H1 (cell line): Measurements from ENCODE around the gene CABLES2. TPM values are rescaled to one million over a fixed set of nuclear protein-coding genes. Genes with fewer than 3 reads are reported as not detected.

ENCODE experiments used
- CTCF ChIA-PET: fragments of 300-600 bp; sonication (Branson Sonifier 250); formaldehyde crosslinking; loops from one replicate; lab custom pipeline; 2021; ENCODE audit not compliant: partially characterized antibody; lab: Charles Lee
- POLR2A ChIA-PET: fragments of 300-600 bp; sonication (Branson Sonifier 250); formaldehyde crosslinking; loops from one replicate; lab custom pipeline; 2021; ENCODE audit warnings: inconsistent platforms; ENCODE audit not compliant: partially characterized antibody; lab: Charles Lee
- DNase-seq, 2 experiments: peaks; one replicate each; pipeline versions ENCODE4 v3.0.0 to v3.0.0-alpha.2; 2010 to 2022; ENCODE audit warnings: low spot score in 2 of 2, low read depth in 1 of 2, mixed read lengths in 1 of 2
- FAIRE-seq: peaks from 2 replicates; lab custom pipeline; 2011; peaks lifted over from hg19 to GRCh38; lab: Jason Lieb, UNC
- H2AFZ ChIP-seq: 2 replicates; pipeline ENCODE4 v1.8.1; 2012; ENCODE audit warnings: low read length, inconsistent platforms
- H2AK5ac ChIP-seq: 2 replicates; pipeline ENCODE4 v1.6.1; 2013; ENCODE audit warnings: low read depth, low read length
- H2BK120ac ChIP-seq: replicated peaks from 2 replicates; pipeline ENCODE3; 2013; ENCODE audit warnings: low read depth, low read length, inconsistent platforms
- H2BK12ac ChIP-seq: 2 replicates; pipeline ENCODE4 v1.6.1; 2013; ENCODE audit warnings: low read depth, low read length
- H2BK15ac ChIP-seq: 2 replicates; pipeline ENCODE4 v1.6.1; 2013; ENCODE audit warnings: low read length
- H2BK20ac ChIP-seq: 2 replicates; pipeline ENCODE4 v1.6.1; 2013; ENCODE audit warnings: low read length
- H2BK5ac ChIP-seq: 2 replicates; pipeline ENCODE4 v1.6.1; 2013; ENCODE audit warnings: low read depth, low read length
- H3K14ac ChIP-seq: 2 replicates; pipeline ENCODE4 v1.6.1; 2013; ENCODE audit warnings: inconsistent platforms; ENCODE audit not compliant: insufficient read length
- H3K18ac ChIP-seq: 2 replicates; pipeline ENCODE4 v1.6.1; 2013; ENCODE audit warnings: low read length; ENCODE audit errors: extremely low read depth
- H3K23ac ChIP-seq: 2 replicates; pipeline ENCODE4 v1.6.1; 2013; ENCODE audit warnings: inconsistent platforms; ENCODE audit not compliant: insufficient read length
- H3K23me2 ChIP-seq: 2 replicates; pipeline ENCODE4 v1.6.1; 2013; ENCODE audit warnings: low read depth, low read length
- H3K27ac ChIP-seq: 2 replicates; pipeline ENCODE4 v1.6.1; 2011; ENCODE audit warnings: low read depth, low read length, inconsistent platforms
- H3K27me3 ChIP-seq, 4 experiments: replicated peaks in 1 of 4; 1 replicate in 1 of 4; 2 replicates in 3 of 4; pipeline versions ENCODE4 v1.6.1 to v1.8.1; 2011 to 2013; ENCODE audit warnings: low read length in 3 of 4, mild to moderate bottlenecking in 3 of 4, inconsistent platforms in 2 of 4, mixed read lengths in 2 of 4, moderate library complexity in 1 of 4; ENCODE audit not compliant: control insufficient read depth in 3 of 4, insufficient read depth in 3 of 4; ENCODE audit errors: extremely low read depth in 1 of 4
- H3K36me3 ChIP-seq, 4 experiments: 2 replicates each; pipeline versions ENCODE4 v1.6.1 to v1.8.1; 2011 to 2013; ENCODE audit warnings: mild to moderate bottlenecking in 4 of 4, low read length in 3 of 4, moderate library complexity in 2 of 4, control low read depth in 1 of 4, inconsistent platforms in 1 of 4; ENCODE audit not compliant: insufficient read depth in 4 of 4, control insufficient read depth in 2 of 4
- H3K4ac ChIP-seq: replicated peaks from 2 replicates; pipeline ENCODE3; 2013; ENCODE audit warnings: low read length, low read depth, mixed read lengths, inconsistent platforms; ENCODE audit not compliant: insufficient read length
- H3K4me1 ChIP-seq, 4 experiments: replicated peaks in 1 of 4; 1 replicate in 1 of 4; 2 replicates in 3 of 4; pipeline versions ENCODE4 v1.6.1 to v1.8.1; 2011 to 2013; ENCODE audit warnings: low read length in 3 of 4, inconsistent platforms in 2 of 4, mixed read lengths in 1 of 4; ENCODE audit not compliant: insufficient read depth in 4 of 4, control insufficient read depth in 3 of 4
- H3K4me2 ChIP-seq, 2 experiments: 2 replicates each; pipeline versions ENCODE4 v1.6.1 to v1.8.1; 2011 to 2013; ENCODE audit warnings: low read depth in 2 of 2, low read length in 2 of 2, control low read depth in 1 of 2, inconsistent platforms in 1 of 2, mild to moderate bottlenecking in 1 of 2; ENCODE audit not compliant: insufficient read depth in 1 of 2
- H3K4me3 ChIP-seq, 4 experiments: fragments of 200-600, 300-600 bp in 1 of 4; sonication (generic), shearing (Covaris generic), sonication (Bioruptor Twin) in 1 of 4; 2 replicates each; pipeline versions ENCODE4 v1.5.1 to v1.8.1; 2011 to 2016; ENCODE audit warnings: low read length in 4 of 4, low read depth in 3 of 4, control low read depth in 2 of 4, inconsistent platforms in 2 of 4, mild to moderate bottlenecking in 2 of 4, mixed read lengths in 1 of 4, moderate library complexity in 1 of 4; ENCODE audit not compliant: insufficient read depth in 2 of 4; ENCODE audit errors: extremely low read depth in 1 of 4
- H3K56ac ChIP-seq: replicated peaks from 2 replicates; pipeline ENCODE3; 2013; ENCODE audit warnings: low read depth, mild to moderate bottlenecking, mixed read lengths, low read length, inconsistent platforms; ENCODE audit not compliant: insufficient read length
- H3K79me1 ChIP-seq: 2 replicates; pipeline ENCODE4 v1.6.1; 2013; ENCODE audit warnings: low read depth, low read length, control low read depth
- H3K79me2 ChIP-seq, 2 experiments: 2 replicates each; pipeline versions ENCODE4 v1.6.1 to v1.8.1; 2012 to 2013; ENCODE audit warnings: low read length in 2 of 2, mild to moderate bottlenecking in 2 of 2, inconsistent platforms in 1 of 2; ENCODE audit not compliant: insufficient read depth in 2 of 2, control insufficient read depth in 1 of 2
- H3K9ac ChIP-seq, 4 experiments: replicated peaks in 1 of 4; 1 replicate in 1 of 4; 2 replicates in 3 of 4; pipeline versions ENCODE4 v1.6.1 to v1.8.1; 2011 to 2013; ENCODE audit warnings: low read depth in 3 of 4, low read length in 3 of 4, control low read depth in 2 of 4, mild to moderate bottlenecking in 2 of 4, moderate library complexity in 2 of 4, inconsistent platforms in 1 of 4; ENCODE audit errors: extremely low read depth in 1 of 4
- H3K9me3 ChIP-seq, 2 experiments: 2 replicates each; pipeline versions ENCODE4 v1.6.1 to v1.8.1; 2012 to 2013; ENCODE audit warnings: mild to moderate bottlenecking in 2 of 2, moderate library complexity in 2 of 2, control low read depth in 1 of 2, inconsistent platforms in 1 of 2, low read depth in 1 of 2, low read length in 1 of 2, mixed read lengths in 1 of 2; ENCODE audit not compliant: insufficient read depth in 2 of 2
- H4K20me1 ChIP-seq, 2 experiments: replicated peaks in 1 of 2; 2 replicates each; pipeline versions ENCODE3 to v1.8.1; 2011 to 2013; ENCODE audit warnings: inconsistent platforms in 2 of 2, low read length in 2 of 2, mild to moderate bottlenecking in 1 of 2; ENCODE audit not compliant: insufficient read depth in 2 of 2, control insufficient read depth in 1 of 2
- H4K5ac ChIP-seq: 2 replicates; pipeline ENCODE4 v1.6.1; 2013; ENCODE audit warnings: low read length, low read depth, mixed read lengths, inconsistent platforms; ENCODE audit not compliant: insufficient read length
- H4K8ac ChIP-seq: 2 replicates; pipeline ENCODE4 v1.8.0; 2013; ENCODE audit warnings: mild to moderate bottlenecking, moderate library complexity, low read length, inconsistent platforms; ENCODE audit not compliant: insufficient read depth; ENCODE audit errors: extremely low read depth
- H4K91ac ChIP-seq: replicated peaks from 2 replicates; pipeline ENCODE3; 2013; ENCODE audit warnings: low read length, mixed read lengths, inconsistent platforms; ENCODE audit not compliant: insufficient read length
- ASH2L ChIP-seq: fragments of 200-600, 300-600 bp; sonication (generic); IDR thresholded peaks from one replicate; pipeline ENCODE4 v1.7.1; 2017; ENCODE audit warnings: low read length
- BACH1 ChIP-seq: IDR thresholded peaks from 2 replicates; pipeline ENCODE4 v1.6.1; 2012; ENCODE audit warnings: low read length, improper control_type of control experiment
- BRCA1 ChIP-seq: IDR thresholded peaks from 2 replicates; pipeline ENCODE4 v1.6.1; 2012; ENCODE audit warnings: low read depth, low read length, improper control_type of control experiment
- CHD2 ChIP-seq: IDR thresholded peaks from 2 replicates; pipeline ENCODE4 v1.6.1; 2012; ENCODE audit warnings: low read length, improper control_type of control experiment
- CTBP2 ChIP-seq: IDR thresholded peaks from 2 replicates; pipeline ENCODE4 v1.7.0; 2011; ENCODE audit warnings: borderline replicate concordance, mild to moderate bottlenecking, moderate library complexity, mixed read lengths, low read length; ENCODE audit not compliant: insufficient read depth, insufficient read length
- EZH2 ChIP-seq: fragments of 200-600 bp; sonication (generic); IDR thresholded peaks from 2 replicates; pipeline ENCODE4 v1.7.1; 2012; ENCODE audit warnings: low read depth, mild to moderate bottlenecking, moderate library complexity, low read length, inconsistent platforms; ENCODE audit not compliant: severe bottlenecking
- FOSL1 ChIP-seq: IDR thresholded peaks from 2 replicates; pipeline ENCODE4 v1.6.1; 2011; ENCODE audit warnings: mild to moderate bottlenecking, low read depth, low read length, moderate library complexity; ENCODE audit not compliant: insufficient read depth
- MAFK ChIP-seq: IDR thresholded peaks from 2 replicates; pipeline ENCODE4 v1.6.1; 2012; ENCODE audit warnings: low read depth, mild to moderate bottlenecking, improper control_type of control experiment, low read length
- POLR2A ChIP-seq, 2 experiments: IDR thresholded peaks; 1 replicate in 1 of 2; 2 replicates in 1 of 2; pipeline ENCODE4 v1.6.1; 2011; ENCODE audit warnings: low read depth in 2 of 2, low read length in 2 of 2, mild to moderate bottlenecking in 2 of 2; ENCODE audit errors: control extremely low read depth in 1 of 2
- POLR2AphosphoS5 ChIP-seq: IDR thresholded peaks from 2 replicates; pipeline ENCODE4 v1.6.1; 2011; ENCODE audit warnings: low read depth, low read length
- SIN3A ChIP-seq, 2 experiments: IDR thresholded peaks in 1 of 2; conservative IDR thresholded peaks in 1 of 2; 2 replicates each; pipeline ENCODE4 v1.6.1; 2011 to 2012; ENCODE audit warnings: low read length in 2 of 2, improper control_type of control experiment in 1 of 2, low read depth in 1 of 2, mild to moderate bottlenecking in 1 of 2
- SIX5 ChIP-seq: IDR thresholded peaks from 2 replicates; pipeline ENCODE4 v1.6.1; 2011; ENCODE audit warnings: mild to moderate bottlenecking, low read depth, low read length
- SUZ12 ChIP-seq: fragments of 200-600 bp; sonication (generic); IDR thresholded peaks from 2 replicates; pipeline ENCODE4 v1.6.1; 2012; ENCODE audit warnings: mild to moderate bottlenecking, inconsistent platforms, low read length, moderate library complexity, mixed read lengths
- TAF1 ChIP-seq: IDR thresholded peaks from 2 replicates; pipeline ENCODE4 v1.6.1; 2011; ENCODE audit warnings: mild to moderate bottlenecking, low read depth, low read length
- TCF12 ChIP-seq: IDR thresholded peaks from 2 replicates; pipeline ENCODE4 v1.6.1; 2011; ENCODE audit warnings: low read depth, mild to moderate bottlenecking, low read length
- ZNF274 ChIP-seq: IDR thresholded peaks from 2 replicates; pipeline ENCODE4 v1.7.0; 2012; ENCODE audit warnings: low read length, borderline replicate concordance; ENCODE audit errors: extremely low read depth
- WGBS, 2 experiments: shearing (Covaris generic) in 1 of 2; methylation state at CpG; one replicate each; pipeline versions ENCODE4 v1.1.6 to v1.1.7; 2013 to 2015; ENCODE audit warnings: low lambda C conversion rate in 2 of 2, mixed read lengths in 2 of 2, inconsistent platforms in 1 of 2, low coverage in 1 of 2, missing lambda C conversion rate in 1 of 2; ENCODE audit not compliant: insufficient replicate concordance in 2 of 2, insufficient coverage in 1 of 2, insufficient read length in 1 of 2; ENCODE audit errors: extremely low coverage in 1 of 2, missing lambda C conversion rate in 1 of 2; 5-methylcytosine and 5-hydroxymethylcytosine counted together
- polyA plus RNA-seq, 7 experiments: library from polyadenylated mRNA; depleted of rRNA in 3 of 7; stranded (reverse) in 5 of 7; unstranded in 2 of 7; fragments of >200 nt in 5 of 7; fragments of 200-250 nt in 2 of 7; gene quantifications; 1 replicate in 5 of 7; 2 replicates in 1 of 7; 4 replicates in 1 of 7; pipeline versions ENCODE4 v1.2.1 to v1.2.3, GENCODE V29; 2011 to 2013; ENCODE audit warnings: missing spikeins in 2 of 7, mixed read lengths in 2 of 7
- total RNA-seq: library from RNA; stranded (reverse); fragmentation: NEBNext Ultra II Directional; extraction: Animal tissue kit (Norgen Biotek cat#: 25700); gene quantifications from 2 replicates; pipeline ENCODE4 v1.2.1, GENCODE V29; 2021

CABLES2 gene
- total and polyA plus RNA-seq, 2 of the 8 experiments (the other 6 are each of a cell fraction or from before 2014, with no cell fraction given) = 8.0 to 8.8 TPM

DNA sequence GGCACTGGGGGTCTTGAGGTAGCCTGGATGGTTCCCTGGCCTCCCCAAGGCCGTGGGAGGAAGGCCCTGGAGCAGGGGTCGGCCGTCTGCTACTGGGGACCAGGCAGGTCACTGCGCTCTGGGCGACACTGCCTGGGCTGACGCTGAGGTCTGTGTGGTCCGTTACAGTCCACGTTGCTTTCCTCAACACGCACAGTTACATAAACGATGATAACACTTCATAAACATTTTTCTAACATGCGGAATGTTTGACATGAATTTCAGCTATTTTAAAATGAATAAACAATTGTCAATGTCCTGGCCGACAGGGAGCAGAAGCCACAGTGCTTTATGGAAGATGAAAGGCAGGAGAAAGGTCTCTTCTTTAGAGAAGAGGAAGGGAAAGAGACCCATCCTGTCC is 30.4 kb upstream of the CABLES2 start:
- 94% methylated on average over 12 of the region's 12 CpGs; no CpG with 5 or more reads in 1 of the 2 experiments for WGBS, 2 experiments
- no peak overlapping the region for H3K56ac ChIP-seq
- H3K18ac ChIP-seq = no peak overlapping the region
- H3K79me2 ChIP-seq = no peaks in the 10 kb centered on the region
- H4K20me1 ChIP-seq = no peaks in the 10 kb centered on the region
- H4K8ac ChIP-seq = no peak overlapping the region
- no peak overlapping the region for H2BK20ac ChIP-seq
- H3K9ac ChIP-seq = no peak overlapping the region
- no peak overlapping the region for H3K4me3 ChIP-seq
- H3K36me3 ChIP-seq = no peaks in the 10 kb centered on the region
- H2BK15ac ChIP-seq = no peak overlapping the region
- peaks cover 0 to 8% of the 10 kb centered on the region in 2 experiments; a peak in 3 of 4 replicates for H3K9me3 ChIP-seq
- peaks cover 0 to 2% (median 0%) of the 10 kb centered on the region in 4 experiments; a peak in 1 of 7 replicates for H3K27me3 ChIP-seq
- H3K4me2 ChIP-seq = no peak overlapping the region
- H2AFZ ChIP-seq = no peak overlapping the region
- H3K4ac ChIP-seq = no peak overlapping the region
- CTCF ChIA-PET = interaction anchor here (0.6 to 2.2 kb wide), 8 partner anchors 9 to 55 kb away, joined by 3 to 8 read pairs (median 4); partner anchors contain the start of gene RBBP8NL
- H2AK5ac ChIP-seq = no peak overlapping the region
- no peak for DNase-seq
- H3K79me1 ChIP-seq = no peaks in the 10 kb centered on the region
- no peak overlapping the region for H3K23ac ChIP-seq
- POLR2A ChIA-PET = interaction anchor here (1.3 kb wide), 1 partner anchor 11 kb away, joined by 3 read pairs; no protein-coding TSS in a partner anchor
- H2BK12ac ChIP-seq = no peak overlapping the region
- no peak overlapping the region for H4K5ac ChIP-seq
- FAIRE-seq = no peak
- no peak overlapping the region for H4K91ac ChIP-seq
- no peak overlapping the region for H3K14ac ChIP-seq
- no peak overlapping the region for H2BK120ac ChIP-seq
- no peaks in the 10 kb centered on the region; a peak in 1 of 7 replicates for H3K4me1 ChIP-seq
- H3K27ac ChIP-seq = no peak overlapping the region
- H2BK5ac ChIP-seq = no peak overlapping the region
- no peaks in the 10 kb centered on the region for H3K23me2 ChIP-seq
- no peak for TF ChIP-seq POLR2AphosphoS5
- no peak for TF ChIP-seq BRCA1
- no peak for TF ChIP-seq FOSL1
- no peak for TF ChIP-seq TCF12
- TF ChIP-seq SIX5 = no peak
- TF ChIP-seq CTBP2 = no peak
- no peak for TF ChIP-seq SIN3A (conservative IDR thresholded peaks at IDR 0.05 in 1 of 2, IDR thresholded peaks at IDR 0.05 in 1 of 2; ENCODE audit: low read depth in 1 of 2, low read length in 2 of 2)
- no peak for TF ChIP-seq POLR2A (IDR thresholded peaks at IDR 0.05; ENCODE audit: control extremely low read depth in 1 of 2, low read depth in 2 of 2, low read length in 2 of 2)
- TF ChIP-seq ZNF274 = no peak
- TF ChIP-seq CHD2 = no peak
- TF ChIP-seq ASH2L = no peak
- no peak for TF ChIP-seq MAFK
- TF ChIP-seq SUZ12 = no peak
- no peak for TF ChIP-seq TAF1
- no peak for TF ChIP-seq BACH1
- no peak for TF ChIP-seq EZH2
